Caco-2 (cell line): Measurements from ENCODE around the gene TAAR1. TPM values are rescaled to one million over a fixed set of nuclear protein-coding genes. Genes with fewer than 3 reads are reported as not detected.

Source experiments
- BruUV-seq: library from RNA; stranded (reverse); fragments of 400-500 nt; replicated peaks from 2 replicates; lab custom pipeline; 2021; lab: Mats Ljungman, UMichigan
- CTCF ChIA-PET: fragments of 300-600 bp; sonication (Branson Sonifier 250); formaldehyde crosslinking; loops from one replicate; lab custom pipeline; 2022; ENCODE audit warnings: antibody characterized with exemption; lab: Charles Lee
- POLR2A ChIA-PET: fragments of 300-600 bp; sonication (Branson Sonifier 250); formaldehyde crosslinking; loops from one replicate; lab custom pipeline; 2022; ENCODE audit warnings: antibody characterized with exemption; lab: Charles Lee
- DNase-seq, 2 experiments: peaks; one replicate each; pipeline versions ENCODE4 v3.0.0 to v3.0.0-alpha.2; 2020 to 2022
- H3K27me3 ChIP-seq: replicated peaks from 2 replicates; pipeline ENCODE4 v1.6.0; 2011; ENCODE audit warnings: low read length; ENCODE audit not compliant: control insufficient read depth, insufficient read depth
- H3K36me3 ChIP-seq: 2 replicates; pipeline ENCODE4 v1.5.1; 2011; ENCODE audit warnings: low read length; ENCODE audit not compliant: control insufficient read depth, insufficient read depth
- H3K4me1 ChIP-seq: fragments of 250-450 bp; sonication (Bioruptor Pico); 2 replicates; pipeline ENCODE4 v1.5.1; 2020; ENCODE audit warnings: mild to moderate bottlenecking
- H3K4me3 ChIP-seq: 2 replicates; pipeline ENCODE4 v1.5.1; 2011; ENCODE audit warnings: low read depth, mild to moderate bottlenecking, control low read depth, low read length
- H3K9me3 ChIP-seq: fragments of 250-450 bp; sonication (Bioruptor Pico); 2 replicates; pipeline ENCODE4 v1.5.1; 2020; ENCODE audit warnings: mild to moderate bottlenecking, moderate library complexity
- H3K27ac Mint-ChIP-seq: one replicate; pipeline ENCODE4 v1.8.0; 2022; ENCODE audit warnings: mixed read lengths; ENCODE audit not compliant: unreplicated experiment
- H3K27me3 Mint-ChIP-seq: one replicate; pipeline ENCODE4 v1.8.0; 2022; ENCODE audit warnings: mixed read lengths; ENCODE audit not compliant: insufficient read depth, unreplicated experiment
- H3K36me3 Mint-ChIP-seq: one replicate; pipeline ENCODE4 v1.8.0; 2022; ENCODE audit warnings: mild to moderate bottlenecking, mixed read lengths; ENCODE audit not compliant: insufficient read depth, unreplicated experiment
- H3K4me1 Mint-ChIP-seq: one replicate; pipeline ENCODE4 v1.8.0; 2022; ENCODE audit warnings: low read depth, mixed read lengths; ENCODE audit not compliant: unreplicated experiment
- H3K4me3 Mint-ChIP-seq: one replicate; pipeline ENCODE4 v1.8.0; 2022; ENCODE audit warnings: mild to moderate bottlenecking, moderate library complexity, mixed read lengths; ENCODE audit not compliant: unreplicated experiment
- H3K9me3 Mint-ChIP-seq: one replicate; pipeline ENCODE4 v1.8.0; 2022; ENCODE audit warnings: mixed read lengths; ENCODE audit not compliant: unreplicated experiment
- CTCF ChIP-seq, 2 experiments: fragments of 200-600 bp in 1 of 2; IDR thresholded peaks; 1 replicate in 1 of 2; 2 replicates in 1 of 2; pipeline versions ENCODE4 v1.5.1 to v1.8.0; 2011 to 2022; ENCODE audit warnings: antibody characterized with exemption in 1 of 2, control low read depth in 1 of 2, inconsistent platforms in 1 of 2, low read depth in 1 of 2, low read length in 1 of 2, mild to moderate bottlenecking in 1 of 2, moderate library complexity in 1 of 2; ENCODE audit not compliant: insufficient read depth in 1 of 2, severe bottlenecking in 1 of 2, unreplicated experiment in 1 of 2
- intact Hi-C: fragments of 100-400 bp; cut with micrococcal nuclease; formaldehyde crosslinking; loops from one replicate; pipeline ENCODE4 v1.10.0; 2022; ENCODE audit not compliant: unreplicated experiment
- total RNA-seq: library from RNA; stranded (reverse); gene quantifications from 2 replicates; pipeline ENCODE4 v1.2.3, GENCODE V29; 2022

TAAR1 gene
- total RNA-seq, 1 experiment from 2014 or later, result not detected

- intact Hi-C loops, result no loop called here
- no peak for DNase-seq
- peaks cover 3% of the 10 kb centered on the region; the same call in 1 of the 2 replicates for H3K9me3 ChIP-seq
- no TSS peak for BruUV-seq
- TF ChIP-seq CTCF (IDR thresholded peaks at IDR 0.05; ENCODE audit: insufficient read depth in 1 of 2, low read depth in 1 of 2, low read length in 1 of 2, severe bottlenecking in 1 of 2, unreplicated experiment in 1 of 2), result no peak
- POLR2A ChIA-PET, result no interaction called here
- peaks cover 21% of the 10 kb centered on the region for H3K4me1 ChIP-seq
- H3K9me3 Mint-ChIP-seq, result peaks cover 26% of the 10 kb centered on the region
- no peak overlapping the region for H3K27ac Mint-ChIP-seq
- H3K27me3 Mint-ChIP-seq, result no peaks in the 10 kb centered on the region
- no peaks in the 10 kb centered on the region for H3K36me3 Mint-ChIP-seq
- no peaks in the 10 kb centered on the region for H3K36me3 ChIP-seq
- H3K4me3 ChIP-seq, result no peak overlapping the region
- no peaks in the 10 kb centered on the region for H3K27me3 ChIP-seq
- H3K4me1 Mint-ChIP-seq, result peaks cover 13% of the 10 kb centered on the region
- no peak overlapping the region for H3K4me3 Mint-ChIP-seq
- CTCF ChIA-PET, result no interaction called here
Measured at GRCh38 chr6:132634796-132635195, 24.2 kb downstream of the TAAR1 start.

- Histone ChIP-seq H3K27me3 (no peaks in the 10 kb centered on the region), H3K4me1 (peaks cover 21% of the 10 kb centered on the region), H3K36me3 (no peaks in the 10 kb centered on the region), H3K9me3 (peaks cover 3% of the 10 kb centered on the region; the same call in 1 of the 2 replicates), H3K4me3 (no peak overlapping the region)
- Mint-ChIP-seq H3K4me3 (no peak overlapping the region), H3K27ac (no peak overlapping the region), H3K4me1 (peaks cover 13% of the 10 kb centered on the region), H3K27me3 (no peaks in the 10 kb centered on the region), H3K9me3 (peaks cover 35% of the 10 kb centered on the region), H3K36me3 (no peaks in the 10 kb centered on the region)
- TF ChIP-seq CTCF (IDR thresholded peaks at IDR 0.05; ENCODE audit: insufficient read depth in 1 of 2, low read depth in 1 of 2, low read length in 1 of 2, severe bottlenecking in 1 of 2, unreplicated experiment in 1 of 2), result no peak
- POLR2A ChIA-PET, result no interaction called here
- CTCF ChIA-PET, result no interaction called here
- no TSS peak for BruUV-seq
- no peak for DNase-seq
- intact Hi-C loops, result no loop called here
Measured at GRCh38 chr6:132633362-132633761, 25.6 kb downstream of the TAAR1 start.

GRCh38 chr6:132624175-132624574 lies 34.8 kb downstream of the TAAR1 start, which contains the start of gene TAAR2:
Gene TAAR2, minus strand, starts transcription at chr6:132624275. Its CDS starts 0 bp downstream, at chr6:132624275.
- peaks cover 14% of the 10 kb centered on the region for H3K9me3 Mint-ChIP-seq
- TF ChIP-seq CTCF (IDR thresholded peaks at IDR 0.05; ENCODE audit: insufficient read depth in 1 of 2, low read depth in 1 of 2, low read length in 1 of 2, severe bottlenecking in 1 of 2, unreplicated experiment in 1 of 2), result no peak
- no peaks in the 10 kb centered on the region for H3K36me3 ChIP-seq
- POLR2A ChIA-PET, result no interaction called here
- no peak within 1 kb of the TSS for H3K4me3 ChIP-seq
- no peak for DNase-seq
- no peak within 1 kb of the TSS for H3K4me3 Mint-ChIP-seq
- no peak within 1 kb of the TSS for H3K27ac Mint-ChIP-seq
- no TSS peak for BruUV-seq
- no peaks in the 10 kb centered on the region for H3K4me1 ChIP-seq
- no peaks in the 10 kb centered on the region for H3K27me3 Mint-ChIP-seq
- intact Hi-C loops, result no loop called here
- H3K27me3 ChIP-seq, result no peaks in the 10 kb centered on the region
- H3K9me3 ChIP-seq, result no peaks in the 10 kb centered on the region
- CTCF ChIA-PET, result interaction anchor here (0.6 kb wide), 1 partner anchor 635 kb away, joined by 3 read pairs; no protein-coding TSS in a partner anchor
- no peaks in the 10 kb centered on the region for H3K36me3 Mint-ChIP-seq
- H3K4me1 Mint-ChIP-seq, result peaks cover 7% of the 10 kb centered on the region
